GM19240 (cell line): ENCODE data around the gene GK.
"Not testable (repeated sequence)": the region's sequence is repeated elsewhere in the genome, so short reads cannot be mapped to it uniquely, and the experiment has no call there.

Experiments
- DNase-seq: peaks from one replicate; pipeline ENCODE4 v3.0.0; 2011; ENCODE audit warnings: low spot score; ENCODE audit not compliant: insufficient read length

The GK gene

GRCh38 chrX:30652527-30653414 is 452 bp upstream of the GK start:
- DNase-seq, result peak; percentile 38

GRCh38 chrX:30654386-30654785 is 1.2 kb downstream of the GK start:
- not testable (repeated sequence) for DNase-seq

DNA sequence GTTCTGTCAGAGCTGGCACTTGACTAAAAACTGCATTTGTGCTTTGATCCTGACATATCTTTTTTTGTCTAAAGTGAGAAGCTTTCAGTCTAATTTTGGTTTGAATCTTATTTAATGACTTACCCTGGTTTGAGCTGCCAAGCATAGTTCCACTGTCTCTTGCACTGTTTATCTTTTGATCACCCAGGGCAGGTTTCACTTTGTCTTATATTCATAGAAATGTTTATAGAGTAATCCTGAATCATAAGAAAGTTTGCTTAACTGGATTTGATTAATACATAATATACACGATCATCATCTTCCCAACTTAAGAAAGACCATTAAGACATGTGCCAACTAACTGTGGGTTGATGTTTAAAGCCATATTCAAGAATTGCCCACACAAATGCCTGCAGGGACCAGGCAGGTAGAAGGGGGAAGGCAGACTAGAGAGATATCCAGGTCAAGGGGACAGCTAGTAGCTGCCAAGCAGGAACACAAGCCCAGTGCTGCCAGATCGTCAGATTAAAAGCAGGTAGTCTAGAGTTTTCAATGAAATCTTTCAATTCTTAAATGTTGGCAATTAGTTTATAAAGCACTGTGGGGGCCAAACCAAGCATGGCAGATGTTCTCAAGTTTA is 1.9 kb downstream of the GK start:
- no peak for DNase-seq

GRCh38 chrX:30655991-30656390 is 2.8 kb downstream of the GK start:
- DNase-seq, result no peak

DNA sequence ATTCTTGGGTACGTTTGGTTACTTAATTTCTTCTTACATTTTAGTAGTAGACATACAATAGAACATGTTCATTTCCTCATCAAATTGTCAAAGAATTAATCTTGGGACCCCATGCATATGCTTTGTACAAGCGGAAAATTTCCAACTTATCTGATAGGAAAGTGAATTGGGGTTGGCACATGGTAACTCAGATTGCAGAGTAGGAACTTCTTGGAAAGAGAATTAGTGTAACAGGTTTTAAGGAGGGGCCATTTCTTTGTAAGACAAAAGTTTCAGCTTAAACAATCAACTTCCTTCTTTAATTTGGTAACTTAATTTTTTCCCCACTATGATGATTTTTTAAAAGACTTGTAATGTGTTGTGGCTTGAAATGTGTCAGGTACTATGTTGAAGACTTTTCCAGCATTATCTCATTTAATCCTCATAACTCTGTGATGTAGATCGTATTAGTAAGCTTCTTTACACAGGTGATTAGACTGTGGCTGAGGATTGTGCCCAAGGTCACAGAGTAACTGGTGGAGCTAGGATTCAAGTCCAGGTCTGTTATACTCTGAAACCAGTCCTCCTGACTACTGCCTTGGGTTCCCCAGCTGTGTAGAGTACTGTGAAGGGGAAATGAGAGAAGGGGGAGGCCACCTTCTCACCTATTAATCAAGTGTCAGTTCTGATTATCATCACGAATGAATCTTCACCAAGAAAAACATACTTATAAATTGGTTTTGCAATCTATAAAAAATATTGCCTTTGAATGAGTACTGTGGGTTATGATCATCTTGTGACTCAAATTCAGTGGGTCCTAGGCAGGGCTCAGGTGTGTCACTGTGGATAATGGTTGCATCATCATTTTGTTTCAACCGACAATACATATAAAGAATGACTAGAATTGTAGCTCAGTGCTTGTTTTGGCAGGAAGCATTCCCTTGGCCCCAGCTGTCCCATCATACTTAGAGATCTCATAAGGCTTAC is 4.3 kb downstream of the GK start:
- DNase-seq, result no peak

- DNase-seq, result no peak
Observed at GRCh38 chrX:30659421-30659820, 6.2 kb downstream of the GK start.

- DNase-seq, result no peak
Observed at GRCh38 chrX:30661228-30661627, 8.0 kb downstream of the GK start.

DNA sequence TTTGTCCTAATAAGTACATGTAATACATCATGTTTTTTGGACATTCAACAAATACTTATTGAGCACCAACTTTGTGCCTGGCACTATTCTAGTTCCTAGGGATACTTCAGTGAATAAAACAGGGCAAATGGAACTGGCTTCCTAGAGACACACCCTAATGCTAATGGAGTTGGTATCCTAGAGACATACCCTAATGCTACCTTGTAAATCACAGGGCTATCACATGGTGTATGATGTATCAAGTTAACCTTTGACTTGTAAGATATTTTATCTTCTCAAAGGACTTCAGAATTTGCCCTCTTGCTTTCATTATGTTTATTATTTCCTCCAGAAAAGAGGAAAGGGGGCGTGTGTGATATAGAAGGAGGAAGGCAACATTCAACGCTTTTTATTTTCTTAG is 10.1 kb downstream of the GK start:
- no peak for DNase-seq

GRCh38 chrX:30665471-30665870 is 12.2 kb downstream of the GK start:
- DNase-seq, result no peak

DNA sequence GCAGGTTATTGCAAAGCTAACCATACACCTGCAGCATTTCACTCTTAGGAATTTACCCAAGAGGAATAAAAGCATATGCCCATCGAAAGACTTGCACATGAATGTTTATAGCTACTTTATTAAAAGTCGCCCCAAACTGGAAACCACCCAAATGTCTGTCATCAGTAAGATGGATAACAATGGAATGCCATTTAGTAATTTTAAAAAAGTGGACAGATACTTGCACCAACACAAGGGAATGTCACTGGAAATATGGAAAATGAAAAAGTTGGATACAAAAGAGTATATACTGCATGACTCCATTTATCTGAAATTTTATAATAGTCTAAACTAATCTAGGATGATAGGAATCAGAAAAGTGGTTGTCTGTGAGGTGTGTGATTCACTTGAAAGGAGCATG is 12.9 kb downstream of the GK start:
- DNase-seq, result no peak

DNA sequence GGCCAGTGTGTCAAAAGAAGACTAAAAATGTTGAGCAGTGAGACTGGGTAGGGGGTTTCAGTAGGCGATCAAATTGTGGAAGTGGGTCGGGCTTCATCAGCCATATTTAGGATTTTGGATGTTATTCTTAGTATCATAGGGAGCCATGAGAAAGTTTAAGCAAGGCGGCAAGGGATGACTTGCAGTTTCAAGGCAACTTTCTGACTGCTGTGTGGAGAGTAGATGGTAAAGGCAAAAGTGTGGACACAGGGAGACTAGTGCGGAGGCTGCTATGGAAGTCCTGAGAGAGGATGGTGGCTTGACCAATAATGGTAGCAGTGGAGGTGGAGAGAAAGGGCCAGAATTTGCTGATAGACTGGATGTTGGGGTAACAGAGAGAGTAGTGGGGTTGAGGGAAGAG is 15.4 kb downstream of the GK start:
- no peak for DNase-seq

- DNase-seq, result not testable (repeated sequence)
Observed at GRCh38 chrX:30671189-30671588, 18.0 kb downstream of the GK start.

DNA sequence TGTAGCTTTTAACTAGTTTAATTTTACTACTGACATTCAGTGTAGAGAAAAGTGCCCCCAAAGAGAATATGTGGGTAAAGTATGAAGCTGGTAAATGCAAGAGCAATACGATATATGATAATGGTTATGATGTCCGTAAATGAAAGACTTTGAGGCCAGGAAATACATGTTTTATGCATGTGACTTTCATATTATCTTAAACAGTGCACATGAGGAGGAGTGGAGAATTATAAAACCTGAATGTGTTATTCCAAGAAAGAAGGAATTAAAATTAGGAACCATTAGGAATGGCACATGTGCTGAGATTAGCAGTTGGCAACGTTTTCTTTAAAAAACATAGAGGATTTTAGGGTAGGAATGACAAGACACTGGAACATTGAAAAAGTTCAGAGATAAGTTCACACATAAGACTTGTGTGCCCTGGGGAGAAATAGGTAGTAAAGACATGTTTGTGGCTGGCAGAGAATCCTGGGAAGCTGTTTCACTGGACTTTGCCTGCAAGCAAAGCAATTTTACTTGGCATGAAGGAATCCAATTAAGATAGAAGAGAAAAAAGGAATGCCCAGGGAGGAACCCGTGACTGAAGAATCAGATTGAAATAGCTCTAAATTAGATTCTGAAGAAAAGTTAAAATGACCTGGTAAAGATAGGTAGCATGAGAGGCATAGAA is 20.0 kb downstream of the GK start:
- no peak for DNase-seq

GRCh38 chrX:30673884-30674598 is 20.8 kb downstream of the GK start:
- no peak for DNase-seq

DNA sequence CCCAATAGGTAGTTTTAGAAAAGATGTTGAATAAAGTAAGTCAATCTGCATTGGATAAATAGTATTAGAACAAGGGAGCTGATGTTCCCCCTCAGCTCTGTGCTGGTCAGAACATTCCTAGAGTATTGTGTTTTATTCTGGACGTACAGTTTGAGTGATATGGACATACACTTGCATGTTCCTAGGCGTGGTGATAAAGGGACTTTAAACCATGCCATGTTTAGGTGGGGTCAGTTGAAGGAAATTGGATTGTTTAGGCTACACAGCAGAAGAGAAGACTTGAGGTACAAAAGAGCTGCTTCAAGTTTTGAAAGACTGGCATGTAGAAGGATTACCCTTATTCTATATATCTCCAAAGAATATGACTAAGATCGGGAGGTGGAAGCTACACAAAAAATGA is 21.6 kb downstream of the GK start:
- DNase-seq, result no peak

- DNase-seq, result no peak
Observed at GRCh38 chrX:30679369-30679768, 26.1 kb downstream of the GK start.

DNA sequence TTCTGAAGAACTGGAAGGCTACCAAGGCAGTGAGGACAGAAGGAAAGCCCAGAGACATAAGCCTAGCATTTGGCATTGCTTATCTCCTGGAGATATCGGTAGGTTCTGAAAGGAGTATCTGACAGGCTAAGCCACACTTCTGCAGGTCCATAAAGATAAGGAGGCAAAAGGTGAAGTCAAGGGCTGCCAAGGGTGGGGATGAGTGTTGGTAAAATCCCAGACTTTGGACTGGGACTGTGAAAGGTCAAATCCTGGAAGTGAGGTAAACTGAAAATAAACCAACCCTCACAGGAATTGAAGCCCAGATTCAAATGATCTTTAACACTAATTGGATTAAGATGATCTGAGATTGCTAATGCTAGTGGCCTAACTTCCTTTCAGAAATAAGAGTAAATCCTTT is 27.4 kb downstream of the GK start:
- no peak for DNase-seq

GRCh38 chrX:30688641-30689040 is 35.4 kb downstream of the GK start:
- DNase-seq, result no peak

GRCh38 chrX:30689116-30689515 is 35.9 kb downstream of the GK start:
- DNase-seq, result no peak

DNA sequence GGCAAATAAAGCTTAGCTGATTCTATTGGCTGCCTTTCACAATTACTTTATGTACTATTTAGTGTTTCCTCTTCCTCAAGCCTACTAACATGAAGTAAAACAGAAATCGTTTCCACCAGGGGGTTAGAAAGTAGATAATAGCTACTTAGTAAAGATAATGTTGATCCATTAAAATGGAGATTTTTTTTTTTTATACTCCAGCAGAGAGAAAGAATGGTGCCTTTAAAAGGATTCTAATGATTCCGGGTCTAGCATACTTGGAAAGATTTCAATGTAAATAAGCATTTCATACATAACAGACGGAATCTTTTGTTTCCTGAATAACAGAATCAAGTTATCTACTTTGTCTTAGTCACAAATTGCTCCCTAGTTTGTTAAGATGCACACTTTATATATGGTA is 37.1 kb downstream of the GK start:
- DNase-seq, result no peak
